Measurements from ENCODE around the gene F13B. TPM values are rescaled to one million over a fixed set of nuclear protein-coding genes. Genes with fewer than 3 reads are reported as not detected.
"Not testable (repeated sequence)": the region's sequence is repeated elsewhere in the genome, so short reads cannot be mapped to it uniquely, and the experiment has no call there.

The F13B gene
- under 0.01 TPM in 1 of 2 replicates, not detected in the other for total RNA-seq

- peak; percentile 19 to 29 for DNase-seq (ENCODE audit: low read depth in 2 of 2)
These were observed at the start of gene F13B for GRCh38 chr1:197066719-197067456. TSS of gene F13B (minus strand) at chr1:197067260. CDS start at chr1:197067223, 37 bp downstream.

- DNase-seq (ENCODE audit: low read depth in 2 of 2), result peak in 1 of 2 donors; percentile 21
These were observed 49.1 kb upstream of the F13B start for GRCh38 chr1:197116156-197116555.

- DNase-seq (ENCODE audit: low read depth in 2 of 2), result no peak
These were observed 39.8 kb upstream of the F13B start for GRCh38 chr1:197106869-197107268.

- peak in 1 of 2 donors; percentile 29 for DNase-seq (ENCODE audit: low read depth in 2 of 2)
These were observed 36.2 kb upstream of the F13B start for GRCh38 chr1:197103300-197103699.

- no peak for DNase-seq (ENCODE audit: low read depth in 2 of 2)
These were observed 34.9 kb upstream of the F13B start for GRCh38 chr1:197101978-197102377.

GRCh38 chr1:197100677-197101076, 33.6 kb upstream of the F13B start:
- no peak for DNase-seq (ENCODE audit: low read depth in 2 of 2)

GRCh38 chr1:197099444-197099843, 32.4 kb upstream of the F13B start:
- DNase-seq (ENCODE audit: low read depth in 2 of 2), result no peak

- DNase-seq (ENCODE audit: low read depth in 2 of 2), result not testable (repeated sequence)
These were observed 29.9 kb upstream of the F13B start for GRCh38 chr1:197096971-197097370.

- DNase-seq (ENCODE audit: low read depth in 2 of 2), result no peak
These were observed 29.1 kb upstream of the F13B start for GRCh38 chr1:197096137-197096536.

- no peak for DNase-seq (ENCODE audit: low read depth in 2 of 2)
These were observed 26.3 kb upstream of the F13B start for GRCh38 chr1:197093226-197093885.

GRCh38 chr1:197092491-197093023, 25.5 kb upstream of the F13B start:
- no peak for DNase-seq (ENCODE audit: low read depth in 2 of 2)

- no peak for DNase-seq (ENCODE audit: low read depth in 2 of 2)
These were observed 16.4 kb upstream of the F13B start for GRCh38 chr1:197083474-197083873.

GRCh38 chr1:197081117-197081753, 14.2 kb upstream of the F13B start:
- DNase-seq (ENCODE audit: low read depth in 2 of 2), result no peak

GRCh38 chr1:197080323-197080722, 13.3 kb upstream of the F13B start:
- no peak for DNase-seq (ENCODE audit: low read depth in 2 of 2)

GRCh38 chr1:197076585-197076984, 9.5 kb upstream of the F13B start:
- DNase-seq (ENCODE audit: low read depth in 2 of 2), result no peak

GRCh38 chr1:197073978-197074377, 6.9 kb upstream of the F13B start:
- no peak for DNase-seq (ENCODE audit: low read depth in 2 of 2)

- DNase-seq (ENCODE audit: low read depth in 2 of 2), result no peak
These were observed 378 bp upstream of the F13B start for GRCh38 chr1:197067457-197067818.

GRCh38 chr1:197066277-197066676, 783 bp downstream of the F13B start:
- no peak for DNase-seq (ENCODE audit: low read depth in 2 of 2)

- DNase-seq (ENCODE audit: low read depth in 2 of 2), result no peak
These were observed 1.5 kb downstream of the F13B start for GRCh38 chr1:197065559-197065958.

- no peak for DNase-seq (ENCODE audit: low read depth in 2 of 2)
These were observed 3.8 kb downstream of the F13B start for GRCh38 chr1:197063212-197063611.

- no peak for DNase-seq (ENCODE audit: low read depth in 2 of 2)
These were observed 4.4 kb downstream of the F13B start for GRCh38 chr1:197062692-197063091.

- DNase-seq (ENCODE audit: low read depth in 2 of 2), result no peak
These were observed 18.0 kb downstream of the F13B start for GRCh38 chr1:197049100-197049499.

All from lung microvascular endothelial cell (primary cell).